NOMO-1 (cell line): ENCODE data around the gene MEIS3.
"Not testable (repeated sequence)": the region's sequence is repeated elsewhere in the genome, so short reads cannot be mapped to it uniquely, and the experiment has no call there.

Experiments used
- DNase-seq, 2 experiments: peaks; one replicate each; lab custom pipeline; 2025; ENCODE audit not compliant: unreplicated experiment in 2 of 2; lab: John Stamatoyannopoulos, UW

Gene MEIS3

GRCh38 chr19:47417107-47417745 lies 2.1 kb downstream of the MEIS3 start:
- no peak for DNase-seq

- no peak for DNase-seq
Observed at GRCh38 chr19:47416643-47416985, 2.7 kb downstream of the MEIS3 start.

DNA sequence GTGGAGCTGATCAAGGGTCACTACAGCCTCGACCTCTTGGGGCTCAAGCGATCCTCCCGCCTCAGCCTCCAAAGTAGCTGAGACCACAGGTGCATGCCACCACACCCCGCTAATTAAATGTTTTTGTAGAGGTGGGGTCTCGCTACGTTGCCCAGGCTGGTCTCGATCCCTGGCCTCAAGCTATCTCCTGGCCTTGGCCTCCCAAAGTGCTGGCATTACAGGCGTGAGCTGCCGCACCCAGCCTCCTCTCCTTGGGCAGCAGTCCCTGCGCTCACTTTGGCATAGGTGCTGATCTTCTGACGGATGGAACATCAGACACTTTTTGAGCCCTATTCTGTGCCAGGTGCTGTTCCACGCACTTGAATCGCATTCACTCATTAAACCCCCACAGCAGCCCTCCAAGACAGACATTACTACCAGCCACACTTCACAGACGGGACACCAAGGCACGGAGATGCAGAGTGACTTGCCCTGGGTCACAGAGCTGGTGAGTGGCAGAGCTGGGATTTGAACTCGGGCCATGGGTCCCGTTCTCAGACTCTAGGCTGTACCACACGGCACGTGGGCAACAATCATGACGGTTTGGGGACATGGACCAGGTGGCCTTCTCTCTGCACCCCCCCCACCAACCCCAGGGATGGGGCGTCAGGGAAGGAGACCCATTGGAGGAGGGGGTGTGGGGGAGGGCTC lies 3.2 kb downstream of the MEIS3 start:
- DNase-seq: no peak

GRCh38 chr19:47414469-47414868 lies 4.9 kb downstream of the MEIS3 start:
- DNase-seq: no peak

- DNase-seq: no peak
Observed at GRCh38 chr19:47413941-47414340, 5.4 kb downstream of the MEIS3 start.

DNA sequence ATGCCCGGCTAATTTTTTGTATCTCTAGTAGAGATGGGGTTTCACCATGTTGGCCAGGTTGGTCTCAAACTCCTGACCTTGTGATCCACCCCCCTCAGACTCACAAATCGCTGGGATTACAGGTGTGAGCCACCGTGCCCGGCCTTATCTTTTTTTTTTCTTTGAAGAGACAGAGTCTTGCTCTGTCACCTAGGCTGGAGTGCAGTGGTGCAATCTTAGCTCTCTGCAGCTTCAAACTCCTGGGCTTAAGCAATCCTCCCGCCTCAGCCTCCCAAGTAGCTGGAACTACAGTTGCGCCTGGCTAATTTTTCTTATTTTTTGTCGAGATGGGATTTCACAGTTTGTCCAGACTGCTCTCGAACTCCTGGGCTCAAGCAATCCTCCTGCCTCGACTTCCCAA lies 7.6 kb downstream of the MEIS3 start:
- not testable (repeated sequence) for DNase-seq

DNA sequence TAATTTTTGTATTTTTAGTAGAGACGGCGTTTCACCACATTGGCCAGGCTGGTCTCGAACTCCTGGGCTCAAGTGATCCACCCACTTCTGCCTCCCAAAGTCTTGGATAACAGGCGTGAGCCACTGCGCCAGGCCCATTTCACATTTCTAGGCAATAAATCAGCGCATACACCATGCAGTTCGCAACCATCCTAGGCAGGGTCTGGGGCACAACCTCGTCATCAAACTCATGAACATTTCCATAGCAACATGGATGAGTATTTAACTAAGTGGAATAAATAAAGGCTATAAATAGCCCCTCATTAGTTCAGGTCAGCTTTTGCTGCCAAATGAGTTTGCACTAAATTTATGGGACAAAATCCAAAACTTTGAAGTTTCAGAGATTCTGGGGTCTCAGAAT lies 8.2 kb downstream of the MEIS3 start:
- DNase-seq: no peak

DNA sequence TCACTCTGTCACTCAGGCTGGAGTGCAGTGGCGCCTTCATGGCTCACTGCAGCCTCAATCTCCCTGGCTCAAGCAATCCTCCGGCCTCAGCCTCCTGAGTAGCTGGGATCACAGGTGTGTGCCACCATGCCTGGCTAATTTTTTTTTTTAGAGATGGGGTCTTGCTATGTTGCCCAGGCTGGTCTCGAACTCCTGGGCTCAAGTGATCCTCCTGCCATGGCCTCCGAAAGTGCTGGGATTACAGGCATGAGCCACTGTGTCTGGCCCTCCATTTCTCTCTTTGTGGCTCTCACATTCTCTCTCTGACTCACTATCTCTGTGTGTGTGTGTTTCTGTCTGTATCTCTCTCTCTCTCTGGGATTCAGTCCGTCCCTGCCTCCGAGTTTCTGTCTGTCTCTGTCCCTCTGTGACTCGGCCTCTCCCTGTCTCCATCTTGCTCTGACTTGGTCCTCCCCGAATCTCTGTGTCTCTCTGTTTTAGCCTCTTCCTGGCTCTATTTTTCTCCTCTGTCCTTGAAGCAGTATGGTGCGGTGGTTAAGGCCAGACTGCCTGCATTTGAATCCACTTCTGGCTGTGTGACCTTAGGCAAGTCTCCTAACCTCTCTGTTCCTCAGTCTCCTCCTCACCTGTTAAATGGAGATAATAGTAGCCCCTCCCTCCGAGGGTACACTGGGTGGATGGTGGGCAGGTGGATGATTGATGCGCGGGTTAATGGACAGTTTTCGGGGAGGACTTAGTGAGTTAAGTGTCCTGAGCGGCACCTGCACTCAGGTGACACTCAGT lies 11.0 kb downstream of the MEIS3 start:
- no peak for DNase-seq

- DNase-seq: no peak
Observed at GRCh38 chr19:47407417-47407774, 11.9 kb downstream of the MEIS3 start.

GRCh38 chr19:47406711-47407416 lies 12.5 kb downstream of the MEIS3 start:
- peak in 1 of 2 experiments; percentile 12 for DNase-seq

DNA sequence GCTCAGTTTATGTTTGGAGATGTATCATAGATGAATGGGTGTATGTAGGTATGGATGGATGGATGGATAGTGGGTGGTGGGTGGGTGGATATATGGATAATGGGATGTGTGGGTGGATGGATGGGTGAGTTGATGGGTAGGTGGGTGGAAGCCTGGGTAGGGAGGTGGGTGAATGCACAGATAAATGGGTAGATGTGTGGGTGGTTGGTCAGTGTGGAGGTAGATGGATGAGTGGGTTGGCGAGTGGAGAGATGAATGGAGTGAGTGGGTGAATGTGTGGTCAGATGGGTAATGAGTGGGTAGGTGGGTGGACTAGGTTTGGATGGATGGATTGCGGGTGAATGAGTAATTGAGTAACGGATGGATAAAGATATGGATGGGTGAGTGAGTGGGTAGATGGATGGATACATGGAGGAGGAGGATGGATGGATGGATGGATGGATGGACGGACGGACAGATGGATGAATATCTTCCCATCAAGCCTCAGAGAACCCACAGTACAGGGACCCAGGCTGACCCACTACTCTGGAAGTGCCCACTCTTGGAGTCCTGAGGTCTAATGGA lies 13.4 kb downstream of the MEIS3 start:
- no peak for DNase-seq

DNA sequence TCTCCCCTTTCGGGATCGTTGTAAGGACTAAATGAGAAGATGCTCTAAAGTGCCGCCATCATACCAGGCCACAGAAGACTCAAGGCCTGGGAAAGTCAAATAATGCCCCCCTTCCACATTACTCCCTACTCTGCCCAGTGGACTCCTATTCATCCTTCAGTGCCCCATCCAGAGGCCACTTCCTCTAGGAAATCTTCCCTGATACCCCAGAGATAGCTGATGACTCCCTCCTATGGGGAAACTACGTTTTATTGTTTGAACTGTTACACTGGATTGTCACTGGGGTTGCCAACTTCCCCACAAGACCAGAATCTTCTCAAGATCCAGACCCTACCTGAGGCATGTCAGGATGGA lies 14.2 kb downstream of the MEIS3 start:
- no peak for DNase-seq

GRCh38 chr19:47404334-47405196 lies 14.8 kb downstream of the MEIS3 start:
- DNase-seq: no peak

- no peak for DNase-seq
Observed at GRCh38 chr19:47402504-47402903, 16.8 kb downstream of the MEIS3 start.

DNA sequence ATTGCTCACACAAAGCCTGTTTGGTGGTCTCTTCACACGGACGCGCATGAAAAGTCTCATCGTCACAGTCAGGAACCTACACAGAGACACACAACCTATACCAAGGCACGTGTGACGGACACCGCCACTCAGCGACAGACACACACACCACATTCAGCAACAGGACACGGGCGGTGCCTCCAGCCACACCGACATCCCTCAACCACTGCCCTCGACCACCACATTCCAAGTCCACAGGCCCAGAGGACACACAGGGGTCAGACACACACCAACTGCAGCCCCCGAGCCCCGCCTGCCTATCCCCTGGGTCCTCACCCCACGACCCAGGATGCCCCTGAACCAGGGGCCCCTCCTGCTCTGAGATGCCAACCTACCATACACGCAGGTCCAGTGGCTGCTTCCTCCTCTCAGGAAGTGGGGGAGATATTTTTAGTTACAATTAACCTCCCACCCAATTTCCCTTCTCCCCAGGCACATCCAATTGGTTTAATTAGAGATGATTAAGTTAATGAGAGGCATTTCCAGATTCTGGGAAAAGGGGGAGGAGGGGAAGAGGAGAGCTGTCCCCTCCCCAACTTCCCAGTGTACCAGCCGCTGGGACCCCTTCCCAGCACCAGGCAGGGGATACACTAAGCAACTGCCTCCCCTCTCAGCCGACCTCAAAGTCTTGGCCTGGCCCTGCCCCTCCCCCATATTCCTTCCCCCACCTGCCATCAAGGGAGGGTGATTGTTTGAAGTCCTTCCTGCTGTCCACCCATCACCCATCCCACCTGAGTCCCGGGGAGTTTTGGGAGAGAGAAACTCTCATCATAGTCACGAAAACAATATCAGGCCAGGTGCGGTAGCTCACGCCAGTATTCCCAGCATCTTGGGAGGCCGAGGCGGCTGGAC lies 20.4 kb downstream of the MEIS3 start:
- DNase-seq: no peak

- peak; percentile 51 to 74 for DNase-seq
Observed at GRCh38 chr19:47391510-47392223, 27.7 kb downstream of the MEIS3 start.

DNA sequence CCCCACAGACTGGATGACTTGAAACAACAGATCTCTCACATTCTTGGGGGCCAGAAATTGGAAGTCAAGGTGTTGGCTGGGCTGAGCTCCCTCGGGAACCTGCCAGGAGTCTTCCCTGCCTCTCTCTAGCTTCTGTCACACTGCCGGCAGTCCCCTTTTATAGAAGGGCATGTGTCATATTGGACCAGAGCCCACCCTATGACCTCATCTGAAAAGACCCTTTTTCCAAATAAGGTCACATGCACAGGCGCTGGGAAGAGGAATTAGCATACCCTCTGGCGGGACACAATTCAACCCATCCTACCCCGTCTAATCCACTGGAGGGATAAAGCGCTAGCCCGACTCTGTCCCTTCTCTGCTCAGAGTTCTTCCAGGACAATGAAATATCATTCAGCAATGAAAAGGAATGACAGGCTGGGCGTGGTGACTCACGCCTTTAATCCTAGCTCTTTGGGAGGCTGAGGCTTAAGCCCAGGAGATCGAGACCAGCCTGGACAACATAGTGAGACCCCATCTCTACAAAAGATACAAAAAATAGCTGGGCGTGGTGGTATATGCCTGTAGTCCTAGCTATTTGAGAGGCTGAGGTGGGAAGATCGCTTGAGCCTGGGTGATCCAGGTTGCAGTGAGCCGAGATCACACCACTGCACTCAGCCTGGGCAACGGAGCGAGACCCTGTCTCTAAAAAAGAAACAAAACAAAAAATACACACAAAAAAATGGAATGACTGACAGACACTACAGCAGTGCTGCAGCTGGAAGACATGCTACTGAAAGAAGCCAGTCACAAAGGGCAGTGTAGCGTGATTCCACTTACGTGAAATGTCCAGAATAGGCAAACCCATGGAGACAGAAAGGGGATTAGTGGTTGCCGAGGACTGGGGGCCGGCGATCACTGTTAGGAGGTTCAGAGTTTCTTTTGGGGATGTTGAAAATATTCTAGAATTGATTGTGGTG lies 28.5 kb downstream of the MEIS3 start:
- DNase-seq: no peak
